Measurements from ENCODE around the gene GMPR.

The GMPR gene

GRCh38 chr6:16274885-16275589 is 36.6 kb downstream of the GMPR start:
- DNase-seq: no peak

GRCh38 chr6:16277101-16277981 is 39.0 kb downstream of the GMPR start:
- no peak for DNase-seq

- no peak for DNase-seq
Observed at GRCh38 chr6:16278048-16278724, 39.8 kb downstream of the GMPR start.

DNA sequence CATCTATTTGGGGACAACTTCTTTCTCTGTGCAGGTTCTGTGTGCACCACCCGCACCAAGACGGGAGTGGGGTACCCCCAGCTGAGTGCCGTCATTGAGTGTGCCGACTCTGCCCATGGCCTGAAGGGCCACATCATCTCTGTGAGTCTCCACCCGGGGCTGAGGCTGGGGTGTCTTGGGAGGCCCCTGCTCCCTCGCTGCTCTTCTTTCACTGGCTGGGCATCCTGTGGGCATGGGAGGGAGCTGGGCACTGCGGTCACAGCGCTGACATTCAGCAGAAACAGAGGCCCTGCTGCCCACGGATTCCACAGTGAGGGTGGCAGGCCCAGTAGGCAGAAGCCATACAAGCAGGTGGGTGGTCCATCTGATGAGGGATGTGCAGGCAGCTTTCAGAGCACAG is 40.4 kb downstream of the GMPR start:
- no peak for DNase-seq

- DNase-seq: no peak
Observed at GRCh38 chr6:16279243-16279642, 40.9 kb downstream of the GMPR start.

- no peak for DNase-seq
Observed at GRCh38 chr6:16282370-16282769, 44.0 kb downstream of the GMPR start.

DNA sequence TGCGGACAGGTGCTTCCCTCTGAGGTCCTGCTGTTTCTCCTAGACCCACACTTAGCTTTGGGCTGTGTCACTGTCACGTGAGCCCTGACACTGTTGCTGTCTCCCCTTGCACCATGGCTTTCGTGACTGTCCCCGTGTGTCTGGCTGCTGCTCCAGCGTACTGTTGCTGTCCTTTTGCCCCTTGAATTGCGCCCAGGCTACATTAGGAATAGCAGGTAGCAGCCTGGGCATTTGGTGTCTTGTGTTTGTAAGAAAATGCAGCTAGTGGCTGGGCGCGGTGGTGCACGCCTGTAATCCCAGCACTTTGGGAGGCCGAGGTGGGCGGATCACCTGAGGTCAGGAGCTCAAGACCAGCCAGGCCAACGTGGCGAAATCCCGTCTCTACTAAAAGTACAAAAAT is 46.1 kb downstream of the GMPR start:
- no peak for DNase-seq

DNA sequence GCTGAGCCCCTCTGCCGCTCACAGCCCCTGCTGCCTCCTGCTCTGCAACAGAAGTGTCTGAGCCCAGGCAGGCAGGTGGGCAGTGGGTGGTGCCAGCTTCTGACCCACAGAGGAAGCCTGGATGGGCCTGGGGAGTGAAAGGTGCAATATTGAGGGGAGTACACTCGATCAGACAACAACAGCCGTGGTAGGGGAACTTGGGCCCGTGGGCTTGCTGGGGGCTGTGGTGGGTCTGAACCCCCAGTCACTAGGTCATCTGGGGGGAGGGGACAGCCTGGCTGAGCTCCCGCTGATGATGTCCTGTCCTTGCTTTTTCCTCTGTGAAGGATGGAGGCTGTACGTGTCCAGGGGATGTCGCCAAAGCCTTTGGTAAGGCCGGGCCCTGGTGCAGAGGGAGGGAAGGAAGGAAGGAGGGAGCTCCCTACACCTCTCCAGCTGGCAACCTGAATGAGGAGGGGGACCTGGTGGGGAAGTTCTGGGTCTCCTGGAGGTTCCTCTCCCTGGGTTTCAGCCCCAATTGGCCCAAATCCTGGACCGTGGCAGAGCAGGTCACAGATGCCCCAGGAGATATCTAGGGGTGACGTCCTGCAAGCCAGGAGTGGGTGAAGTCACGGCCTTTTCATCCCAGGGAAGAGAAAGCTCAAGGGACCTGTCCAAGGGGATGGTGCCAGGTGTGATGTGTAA is 47.2 kb downstream of the GMPR start:
- no peak for DNase-seq

GRCh38 chr6:16286151-16286522 is 47.8 kb downstream of the GMPR start:
- DNase-seq: no peak

DNA sequence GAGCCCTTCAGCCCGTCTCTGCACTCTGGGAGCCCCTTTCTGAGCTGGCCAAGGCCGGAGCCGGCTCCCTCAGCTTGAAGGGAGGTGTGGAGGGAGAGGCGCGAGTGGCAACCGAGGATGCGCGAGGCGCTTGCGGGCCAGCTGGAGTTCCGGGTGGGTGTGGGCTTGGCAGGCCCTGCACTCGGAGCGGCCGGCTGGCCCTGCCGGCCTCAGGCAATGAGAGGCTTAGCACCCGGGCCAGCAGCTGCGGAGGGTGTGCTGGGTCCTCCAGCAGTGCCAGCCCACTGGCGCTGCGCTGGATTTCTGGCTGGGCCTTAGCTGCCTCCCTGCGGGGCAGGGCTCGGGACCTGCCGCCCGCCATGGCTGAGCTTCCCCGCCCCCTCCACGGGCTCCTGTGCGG is 49.8 kb downstream of the GMPR start:
- DNase-seq: no peak

GRCh38 chr6:16291739-16292138 is 53.4 kb downstream of the GMPR start:
- no peak for DNase-seq

GRCh38 chr6:16292432-16292831 is 54.0 kb downstream of the GMPR start:
- no peak for DNase-seq

- no peak for DNase-seq
Observed at GRCh38 chr6:16292942-16293341, 54.6 kb downstream of the GMPR start.

DNA sequence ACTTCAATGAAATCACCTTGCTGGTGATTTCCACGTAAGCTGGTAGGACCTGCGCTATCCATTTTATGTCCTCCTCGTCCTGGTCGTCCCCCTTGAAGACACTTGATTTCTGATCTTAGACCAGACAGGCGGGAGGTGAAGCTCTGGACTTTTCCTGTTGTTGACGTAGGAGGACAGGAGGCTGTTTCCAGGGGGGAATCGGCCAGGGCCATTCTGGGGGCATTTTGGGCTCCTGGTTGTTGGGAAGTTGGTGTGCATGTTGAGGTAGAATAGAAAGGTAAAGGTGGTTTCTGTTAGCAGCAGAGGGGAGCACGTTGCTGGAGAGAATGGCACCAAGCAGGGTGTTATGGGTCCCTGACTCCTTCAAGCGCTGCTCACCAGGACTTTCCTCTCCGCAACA is 56.0 kb downstream of the GMPR start:
- no peak for DNase-seq

GRCh38 chr6:16295060-16295459 is 56.7 kb downstream of the GMPR start:
- DNase-seq: no peak

DNA sequence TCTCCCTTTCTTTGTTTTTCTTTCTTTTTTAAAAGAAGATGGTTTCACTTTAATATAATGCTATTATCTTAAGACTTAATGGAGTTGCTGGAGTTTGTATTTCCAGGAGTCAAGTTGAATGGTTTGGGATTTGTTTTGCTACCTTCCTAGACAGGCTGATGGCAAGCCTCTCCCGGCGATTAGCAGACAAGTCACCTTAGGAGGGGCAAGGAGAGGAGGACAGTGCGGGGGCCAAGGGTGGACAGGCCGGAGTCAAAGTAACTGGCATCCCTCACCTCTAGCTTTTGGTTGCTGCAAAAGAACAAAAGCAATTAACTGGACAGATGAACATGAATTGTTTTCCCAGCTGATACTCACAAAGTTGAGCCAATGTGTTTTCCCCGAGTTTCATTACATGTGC is 57.1 kb downstream of the GMPR start:
- no peak for DNase-seq

GRCh38 chr6:16296061-16296670 is 57.8 kb downstream of the GMPR start:
- DNase-seq: no peak

DNA sequence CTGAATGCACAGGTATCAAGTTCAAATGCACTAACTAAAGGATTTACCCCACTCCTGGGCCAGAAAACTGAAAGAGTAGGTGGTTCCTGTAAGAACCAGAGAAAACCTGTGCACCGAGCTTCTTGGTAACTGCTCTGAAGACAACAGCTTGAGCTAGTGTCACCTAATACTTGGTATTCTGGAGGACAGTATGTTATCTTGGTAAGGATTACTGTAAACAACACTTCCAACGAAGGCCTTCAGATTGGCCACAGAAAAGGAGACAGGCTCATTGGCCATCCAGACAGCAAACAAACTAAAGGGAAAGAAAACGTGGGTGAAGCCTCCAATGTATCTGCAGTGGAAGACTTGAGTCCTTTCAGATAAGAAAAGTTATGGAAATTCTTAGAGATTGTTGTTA is 61.5 kb downstream of the GMPR start:
- DNase-seq: no peak

DNA sequence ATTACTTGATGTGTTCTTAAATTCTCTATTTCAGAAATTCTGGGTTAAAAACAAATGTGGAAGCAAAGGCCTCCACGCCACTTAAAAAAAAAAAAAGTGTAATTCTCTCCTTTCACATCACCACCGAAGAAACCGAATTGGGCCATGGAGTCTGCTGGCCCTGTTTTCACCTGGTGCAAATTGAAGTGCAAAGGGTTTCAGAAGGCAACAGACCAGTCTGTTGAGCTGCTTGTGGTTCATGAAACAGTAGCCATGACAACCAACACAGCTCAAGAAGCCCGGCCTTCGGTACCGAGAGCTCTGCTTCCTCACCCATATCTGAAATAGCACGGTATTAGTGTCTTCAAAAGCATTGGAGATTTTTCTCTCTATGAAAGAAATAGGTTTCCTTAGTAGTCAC is 63.1 kb downstream of the GMPR start:
- DNase-seq: no peak

DNA sequence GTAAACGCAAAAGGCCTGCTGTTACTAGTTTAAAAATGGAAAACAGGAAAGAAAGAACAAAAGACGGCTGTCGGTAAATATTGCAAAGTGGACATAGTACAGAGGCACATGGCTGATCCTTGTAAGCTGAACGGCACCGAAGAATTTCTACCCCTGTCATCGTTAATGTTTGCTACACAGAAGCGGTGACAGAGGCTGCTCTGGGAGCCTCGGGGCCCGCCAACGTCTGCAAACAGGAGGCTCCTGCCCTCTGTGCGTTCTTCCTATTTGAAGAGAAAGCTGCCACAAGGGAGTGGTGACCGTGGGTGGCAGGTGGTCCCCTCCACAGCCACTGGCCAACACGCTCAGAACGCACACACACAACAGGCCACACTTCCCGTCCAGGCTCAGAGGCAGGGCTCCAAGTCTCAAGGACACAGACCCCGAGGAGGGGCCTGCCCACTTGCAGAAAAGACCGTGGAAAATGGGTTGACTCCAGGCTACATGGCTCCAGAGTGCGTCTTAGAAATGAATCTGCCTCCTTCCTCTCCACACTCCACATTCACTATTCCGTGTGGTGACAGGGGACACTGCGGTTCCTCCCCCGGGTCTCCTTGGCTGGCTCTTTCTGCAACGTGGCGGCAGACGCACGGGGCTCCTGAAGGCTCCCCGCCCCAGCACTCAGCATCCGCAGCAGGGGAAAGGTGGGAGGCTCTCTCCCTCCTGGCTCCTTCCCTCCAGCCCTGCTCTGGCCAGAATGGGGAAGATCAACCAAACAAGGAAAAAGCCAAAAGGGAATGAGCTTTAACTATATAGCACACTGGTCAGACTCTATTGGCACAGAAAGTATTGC is 64.5 kb downstream of the GMPR start:
- no peak for DNase-seq

- DNase-seq: no peak
Observed at GRCh38 chr6:16305246-16305725, 66.9 kb downstream of the GMPR start.

DNA sequence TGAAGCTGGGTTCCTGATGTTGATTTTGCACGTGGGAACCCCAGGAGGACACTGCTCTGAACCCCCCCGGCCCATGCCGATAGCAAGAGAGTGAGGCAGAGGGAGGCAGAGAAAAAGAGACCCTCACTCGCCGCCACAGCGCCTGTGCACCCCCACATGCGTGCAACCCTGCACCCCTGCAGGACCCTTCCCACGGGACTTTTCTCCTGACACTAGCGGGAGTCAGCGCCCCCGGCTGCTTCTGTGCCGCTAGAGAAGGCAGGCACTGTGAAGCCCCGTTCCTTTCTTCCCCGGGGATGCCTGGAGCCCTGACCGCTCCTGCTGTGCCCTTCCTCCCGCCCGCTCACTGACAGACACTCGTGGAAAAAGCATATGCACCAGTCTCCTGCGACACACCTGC is 67.4 kb downstream of the GMPR start:
- no peak for DNase-seq

Data from activated naive CD4-positive, alpha-beta T cell (primary cell).